Loucy (cell line): ENCODE measurements around the gene PSMG4.

Source experiments
- H2AFZ ChIP-seq: fragments of 200-600 bp; sonication (generic); 2 replicates; pipeline ENCODE4 v1.6.0; 2016; ENCODE audit warnings: antibody characterized with exemption, mild to moderate bottlenecking, low read length, moderate library complexity
- H3F3A ChIP-seq: fragments of 200-600 bp; 2 replicates; pipeline ENCODE4 v1.6.0; 2016; ENCODE audit warnings: antibody characterized with exemption, low read depth, mild to moderate bottlenecking
- H3K27me3 ChIP-seq: fragments of 200-600 bp; sonication (generic); 2 replicates; pipeline ENCODE4 v1.6.1; 2014; ENCODE audit warnings: low read length, mild to moderate bottlenecking; ENCODE audit not compliant: insufficient read depth, poor library complexity, severe bottlenecking
- H3K36me3 ChIP-seq: fragments of 200-600 bp; sonication (generic); 2 replicates; pipeline ENCODE4 v1.6.1; 2016; ENCODE audit warnings: low read length; ENCODE audit not compliant: insufficient read depth
- H3K4me1 ChIP-seq: fragments of 200-600 bp; sonication (generic); 2 replicates; pipeline ENCODE4 v1.5.1; 2014; ENCODE audit warnings: low read length, mild to moderate bottlenecking; ENCODE audit not compliant: insufficient read depth, poor library complexity, severe bottlenecking
- H3K4me2 ChIP-seq: fragments of 200-600 bp; sonication (generic); 2 replicates; pipeline ENCODE4 v1.6.0; 2014; ENCODE audit warnings: antibody characterized with exemption, low read length, low read depth, mild to moderate bottlenecking; ENCODE audit not compliant: poor library complexity, severe bottlenecking
- H3K4me3 ChIP-seq: fragments of 200-600 bp; sonication (generic); 2 replicates; pipeline ENCODE4 v1.5.1; 2014; ENCODE audit warnings: low read length, mild to moderate bottlenecking, mixed read lengths; ENCODE audit not compliant: poor library complexity, severe bottlenecking
- H3K79me2 ChIP-seq: fragments of 200-600 bp; sonication (generic); 2 replicates; pipeline ENCODE4 v1.6.1; 2014; ENCODE audit warnings: low read length; ENCODE audit not compliant: insufficient read depth
- H3K9ac ChIP-seq: fragments of 200-600 bp; sonication (generic); 2 replicates; pipeline ENCODE4 v1.6.0; 2014; ENCODE audit warnings: mild to moderate bottlenecking, low read depth, low read length, moderate library complexity; ENCODE audit not compliant: poor library complexity, severe bottlenecking
- H3K9me2 ChIP-seq: fragments of 200-600 bp; sonication (generic); replicated peaks from 2 replicates; pipeline ENCODE4 v1.6.1; 2016; ENCODE audit warnings: low read depth, low read length, mixed read lengths
- H3K9me3 ChIP-seq: fragments of 200-600 bp; sonication (generic); 2 replicates; pipeline ENCODE4 v1.6.1; 2014; ENCODE audit warnings: mild to moderate bottlenecking, antibody characterized with exemption, low read length, low read depth; ENCODE audit not compliant: insufficient read depth
- H4K20me1 ChIP-seq: fragments of 200-600 bp; sonication (generic); 2 replicates; pipeline ENCODE4 v1.6.0; 2014; ENCODE audit warnings: antibody characterized with exemption, low read length, mild to moderate bottlenecking; ENCODE audit not compliant: insufficient read depth, poor library complexity, severe bottlenecking
- CTCF ChIP-seq: fragments of 200-600 bp; sonication (generic); conservative IDR thresholded peaks from 2 replicates; pipeline ENCODE4 v1.5.1; 2014; ENCODE audit warnings: mild to moderate bottlenecking, antibody characterized with exemption, low read length
- EZH2phosphoT487 ChIP-seq: fragments of 200-600 bp; IDR thresholded peaks from 2 replicates; pipeline ENCODE4 v1.6.1; 2018; ENCODE audit warnings: antibody characterized with exemption, mild to moderate bottlenecking, moderate library complexity, borderline replicate concordance

PSMG4 gene

DNA sequence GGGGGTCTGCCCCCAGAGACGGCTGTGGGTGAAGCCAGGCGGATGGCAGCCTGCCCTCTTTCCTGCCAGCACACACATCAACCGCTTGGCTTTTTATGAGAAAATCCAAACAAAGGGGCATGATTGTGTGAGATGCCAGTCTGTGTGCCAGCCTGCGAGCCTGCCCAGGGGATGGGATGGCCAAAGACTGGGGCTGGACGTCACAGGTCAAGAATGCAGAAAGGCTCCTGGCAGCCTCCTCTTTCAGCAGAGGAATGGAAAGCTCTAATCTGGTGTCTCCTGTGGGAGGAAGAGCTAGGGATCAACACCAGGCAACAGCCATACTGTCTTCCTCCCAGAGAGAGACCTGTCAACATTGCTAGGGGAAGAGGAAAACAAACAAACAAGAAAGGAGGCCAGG, 47.1 kb upstream of the PSMG4 start:
- Histone ChIP-seq H3K4me1 (no peaks in the 10 kb centered on the region), H3K27me3 (no peaks in the 10 kb centered on the region), H3K9me2 (no peaks in the 10 kb centered on the region), H2AFZ (no peak overlapping the region), H3K4me2 (no peak overlapping the region), H4K20me1 (no peaks in the 10 kb centered on the region), H3F3A (no peaks in the 10 kb centered on the region), H3K79me2 (no peaks in the 10 kb centered on the region), H3K9ac (no peak overlapping the region), H3K4me3 (no peak overlapping the region), H3K9me3 (no peaks in the 10 kb centered on the region), H3K36me3 (no peaks in the 10 kb centered on the region)
- TF ChIP-seq CTCF = no peak
- TF ChIP-seq EZH2phosphoT487 = no peak

DNA sequence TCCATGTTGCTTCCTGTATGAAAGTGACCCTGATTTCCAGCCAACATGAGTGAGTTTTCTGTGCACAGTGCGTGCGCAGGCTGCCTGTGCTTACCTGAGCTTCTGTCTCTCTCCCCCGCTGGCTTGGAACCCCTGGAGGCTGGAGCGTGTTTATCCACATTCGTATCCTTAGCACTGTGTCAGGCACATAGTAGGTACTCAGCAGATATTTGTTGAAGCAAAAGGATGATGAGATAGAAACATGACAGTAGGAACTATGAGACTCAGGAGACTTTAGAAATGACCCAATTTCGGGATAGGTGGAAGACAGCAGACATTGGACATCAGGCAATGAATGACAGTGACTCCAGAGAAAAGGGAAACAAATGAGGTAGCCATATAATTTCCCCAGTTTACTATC, 46.5 kb upstream of the PSMG4 start:
- H2AFZ ChIP-seq = no peak overlapping the region
- TF ChIP-seq EZH2phosphoT487 = no peak
- no peak for TF ChIP-seq CTCF
- H3K36me3 ChIP-seq = no peaks in the 10 kb centered on the region
- no peak overlapping the region for H3K9ac ChIP-seq
- no peak overlapping the region for H3K4me3 ChIP-seq
- no peaks in the 10 kb centered on the region for H3K9me2 ChIP-seq
- H3K9me3 ChIP-seq = no peaks in the 10 kb centered on the region
- H3F3A ChIP-seq = no peaks in the 10 kb centered on the region
- no peaks in the 10 kb centered on the region for H4K20me1 ChIP-seq
- H3K79me2 ChIP-seq = no peaks in the 10 kb centered on the region
- H3K27me3 ChIP-seq = no peaks in the 10 kb centered on the region
- no peak overlapping the region for H3K4me2 ChIP-seq
- H3K4me1 ChIP-seq = no peaks in the 10 kb centered on the region

- Histone ChIP-seq H3K4me1 (no peaks in the 10 kb centered on the region), H3K9ac (no peak overlapping the region), H2AFZ (no peak overlapping the region), H3K27me3 (no peaks in the 10 kb centered on the region), H3K9me3 (no peaks in the 10 kb centered on the region), H3K9me2 (no peaks in the 10 kb centered on the region), H3K79me2 (no peaks in the 10 kb centered on the region), H3K36me3 (no peaks in the 10 kb centered on the region), H3F3A (no peaks in the 10 kb centered on the region), H3K4me2 (no peak overlapping the region), H4K20me1 (no peaks in the 10 kb centered on the region), H3K4me3 (no peak overlapping the region)
- TF ChIP-seq CTCF (no peak), EZH2phosphoT487 (no peak)
These were observed 45.4 kb upstream of the PSMG4 start for GRCh38 chr6:3213334-3213695.
